Mesenchymal stem cell (in vitro differentiated cells and primary cell): ENCODE results near the gene ATCAY.
A peak's percentile ranks its signal among the peaks of the same experiment; 100 is the strongest.

Experiments used
- DNase-seq: peaks from one replicate; pipeline ENCODE4 v3.0.0-alpha.2; 2013
- H2AFZ ChIP-seq: one replicate; pipeline ENCODE4 v1.6.1; 2013; ENCODE audit warnings: low read depth, mild to moderate bottlenecking, control low read depth, inconsistent platforms, low read length, moderate library complexity
- H2AK5ac ChIP-seq: 2 replicates; pipeline ENCODE4 v1.6.1; 2013; ENCODE audit warnings: low read length, moderate library complexity, mild to moderate bottlenecking, inconsistent platforms; ENCODE audit not compliant: severe bottlenecking
- H2BK120ac ChIP-seq: one replicate; pipeline ENCODE4 v1.6.1; 2013; ENCODE audit warnings: low read depth, mild to moderate bottlenecking, inconsistent platforms, low read length, moderate library complexity
- H2BK12ac ChIP-seq, 2 experiments: one replicate each; pipeline ENCODE4 v1.6.1; 2013; ENCODE audit warnings: inconsistent platforms in 2 of 2, low read length in 2 of 2, mild to moderate bottlenecking in 2 of 2, moderate library complexity in 2 of 2, control low read depth in 1 of 2
- H2BK15ac ChIP-seq: one replicate; pipeline ENCODE4 v1.6.1; 2013; ENCODE audit warnings: mild to moderate bottlenecking, low read depth, inconsistent platforms; ENCODE audit not compliant: poor library complexity, severe bottlenecking
- H2BK5ac ChIP-seq: 2 replicates; pipeline ENCODE4 v1.6.1; 2013; ENCODE audit warnings: low read depth, mild to moderate bottlenecking, low read length, control low read depth, inconsistent platforms; ENCODE audit not compliant: poor library complexity, severe bottlenecking
- H3K14ac ChIP-seq, 2 experiments: one replicate each; pipeline ENCODE4 v1.6.1; 2013; ENCODE audit warnings: inconsistent platforms in 2 of 2, low read length in 2 of 2, control low read depth in 1 of 2, mild to moderate bottlenecking in 1 of 2, moderate library complexity in 1 of 2
- H3K18ac ChIP-seq, 2 experiments: one replicate each; pipeline ENCODE4 v1.6.1; 2013; ENCODE audit warnings: inconsistent platforms in 2 of 2, low read length in 2 of 2, control low read depth in 1 of 2, low read depth in 1 of 2, mild to moderate bottlenecking in 1 of 2
- H3K23ac ChIP-seq, 2 experiments: one replicate each; pipeline ENCODE4 v1.6.1; 2013; ENCODE audit warnings: inconsistent platforms in 2 of 2, low read length in 2 of 2, mild to moderate bottlenecking in 2 of 2, moderate library complexity in 2 of 2, control low read depth in 1 of 2
- H3K27ac ChIP-seq: 2 replicates; pipeline ENCODE4 v1.5.1; 2013; ENCODE audit warnings: mild to moderate bottlenecking, moderate library complexity, low read length, control low read depth, inconsistent platforms; ENCODE audit not compliant: poor library complexity, severe bottlenecking
- H3K27me3 ChIP-seq, 2 experiments: 2 replicates each; pipeline versions ENCODE4 v1.6.1 to v1.7.0; 2013; ENCODE audit warnings: low read length in 2 of 2, mild to moderate bottlenecking in 2 of 2, moderate library complexity in 2 of 2, control low read depth in 1 of 2, inconsistent platforms in 1 of 2; ENCODE audit not compliant: control insufficient read depth in 1 of 2, insufficient read depth in 1 of 2
- H3K36me3 ChIP-seq, 2 experiments: 2 replicates each; pipeline versions ENCODE4 v1.6.1 to v1.7.0; 2013; ENCODE audit warnings: low read length in 2 of 2, control low read depth in 1 of 2, inconsistent platforms in 1 of 2, low read depth in 1 of 2, mild to moderate bottlenecking in 1 of 2; ENCODE audit not compliant: insufficient read depth in 2 of 2, control insufficient read depth in 1 of 2
- H3K4ac ChIP-seq, 2 experiments: one replicate each; pipeline ENCODE4 v1.6.1; 2013; ENCODE audit warnings: inconsistent platforms in 2 of 2, low read length in 2 of 2, mild to moderate bottlenecking in 2 of 2, moderate library complexity in 2 of 2, control low read depth in 1 of 2, low read depth in 1 of 2
- H3K4me1 ChIP-seq: 2 replicates; pipeline ENCODE4 v1.6.1; 2013; ENCODE audit warnings: low read depth, low read length, control low read depth; ENCODE audit not compliant: control insufficient read depth, insufficient read depth
- H3K4me2 ChIP-seq: 2 replicates; pipeline ENCODE4 v1.6.1; 2013; ENCODE audit warnings: low read length, mild to moderate bottlenecking, inconsistent platforms; ENCODE audit not compliant: poor library complexity, severe bottlenecking
- H3K4me3 ChIP-seq, 2 experiments: 2 replicates each; pipeline versions ENCODE4 v1.5.1 to v1.7.0; 2013; ENCODE audit warnings: low read length in 2 of 2, mild to moderate bottlenecking in 2 of 2, control low read depth in 1 of 2, low read depth in 1 of 2; ENCODE audit not compliant: insufficient read depth in 1 of 2
- H3K79me1 ChIP-seq: replicated peaks from 2 replicates; pipeline ENCODE4 v1.6.1; 2013; ENCODE audit warnings: mild to moderate bottlenecking, control low read depth, low read length, inconsistent platforms; ENCODE audit not compliant: poor library complexity, severe bottlenecking
- H3K9ac ChIP-seq: 2 replicates; pipeline ENCODE4 v1.7.0; 2013; ENCODE audit warnings: mild to moderate bottlenecking, low read length, moderate library complexity
- H3K9me3 ChIP-seq: 2 replicates; pipeline ENCODE4 v1.7.0; 2013; ENCODE audit warnings: mild to moderate bottlenecking, low read length; ENCODE audit not compliant: control insufficient read depth
- H4K8ac ChIP-seq: one replicate; pipeline ENCODE4 v1.6.1; 2013; ENCODE audit warnings: inconsistent platforms, mild to moderate bottlenecking, low read length, moderate library complexity
- H4K91ac ChIP-seq: one replicate; pipeline ENCODE4 v1.6.1; 2013; ENCODE audit warnings: mild to moderate bottlenecking, low read length, inconsistent platforms
- WGBS: methylation state at CpG from one replicate; pipeline ENCODE4 v1.1.7; 2013; ENCODE audit warnings: mixed read lengths; 5-methylcytosine and 5-hydroxymethylcytosine counted together

ATCAY gene

DNA sequence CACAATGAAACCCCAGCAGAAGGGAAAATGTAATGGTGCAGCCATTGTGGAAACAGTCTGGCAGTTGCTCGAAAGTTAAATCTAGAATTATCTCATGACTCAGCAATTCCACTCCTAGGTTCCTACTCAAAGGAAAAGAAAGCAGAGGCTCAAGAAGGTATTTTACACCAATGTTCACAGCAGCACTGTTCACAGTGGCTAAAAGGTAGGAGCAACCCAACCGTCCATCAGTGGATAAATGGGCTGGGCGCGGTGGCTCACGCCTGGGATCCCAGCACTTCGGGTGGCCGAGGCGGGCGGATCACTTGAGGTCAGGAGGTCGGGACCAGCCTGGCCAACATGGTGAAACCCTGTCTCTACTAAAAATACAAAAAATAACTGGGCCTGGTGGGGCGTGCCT is 37.5 kb upstream of the ATCAY start:
- no peak overlapping the region for H4K8ac ChIP-seq
- 95% methylated on average over 10 of the region's 11 CpGs for WGBS
- H3K14ac ChIP-seq: no peak overlapping the region
- H2BK5ac ChIP-seq: no peak overlapping the region
- no peak for DNase-seq
- no peak overlapping the region for H3K9ac ChIP-seq
- no peak overlapping the region for H2BK12ac ChIP-seq
- H3K79me1 ChIP-seq: no peaks in the 10 kb centered on the region
- no peak overlapping the region for H2AFZ ChIP-seq
- H2BK120ac ChIP-seq: no peak overlapping the region
- H3K27ac ChIP-seq: no peak overlapping the region
- H2AK5ac ChIP-seq: no peak overlapping the region
- H3K23ac ChIP-seq: no peak overlapping the region
- peaks cover 6% of the 10 kb centered on the region for H3K4me1 ChIP-seq
- no peaks in the 10 kb centered on the region for H3K36me3 ChIP-seq
- no peak overlapping the region for H3K4me2 ChIP-seq
- no peak overlapping the region for H2BK15ac ChIP-seq
- H3K4ac ChIP-seq: no peak overlapping the region
- no peak overlapping the region for H3K18ac ChIP-seq
- H3K9me3 ChIP-seq: peaks cover 2% of the 10 kb centered on the region
- H3K27me3 ChIP-seq: peaks cover 15 to 76% of the 10 kb centered on the region in 2 experiments
- no peak overlapping the region for H4K91ac ChIP-seq
- H3K4me3 ChIP-seq: no peak overlapping the region

DNA sequence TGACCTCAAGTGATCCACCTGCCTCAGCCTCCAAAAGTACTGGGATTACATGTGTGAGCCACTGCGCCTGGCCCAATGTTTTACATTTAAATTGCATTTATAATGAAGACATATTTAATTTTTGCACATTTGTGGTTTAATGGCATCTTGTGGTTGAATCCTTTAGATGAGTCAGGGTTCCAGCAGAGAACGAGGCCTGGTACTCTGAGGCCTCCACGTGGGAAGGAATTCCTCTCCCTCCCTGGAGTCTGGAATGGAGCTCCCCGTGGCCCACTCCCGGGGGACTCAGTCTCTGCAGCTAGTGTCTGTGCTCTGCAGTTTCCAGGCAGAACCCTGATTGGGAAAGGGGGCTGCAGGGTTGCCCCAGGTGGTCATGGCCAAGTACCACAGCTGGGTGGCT is 35.9 kb upstream of the ATCAY start:
- Histone ChIP-seq H2BK12ac (no peak overlapping the region), H3K4me2 (no peak overlapping the region), H4K91ac (no peak overlapping the region), H3K27me3 (peaks cover 17 to 62% of the 10 kb centered on the region in 2 experiments), H2AFZ (no peak overlapping the region), H3K4me3 (no peak overlapping the region), H3K9me3 (peaks cover 2% of the 10 kb centered on the region), H2BK120ac (no peak overlapping the region), H4K8ac (no peak overlapping the region), H2BK15ac (peak overlapping the region; percentile 6), H2BK5ac (no peak overlapping the region), H3K14ac (no peak overlapping the region), H3K4me1 (peaks cover 6% of the 10 kb centered on the region), H3K23ac (no peak overlapping the region), H3K4ac (no peak overlapping the region), H3K18ac (no peak overlapping the region), H3K79me1 (no peaks in the 10 kb centered on the region), H3K27ac (no peak overlapping the region), H3K9ac (no peak overlapping the region), H3K36me3 (no peaks in the 10 kb centered on the region), H2AK5ac (no peak overlapping the region)
- DNase-seq: no peak
- WGBS: 53% methylated on average over 4 of the region's 5 CpGs

DNA sequence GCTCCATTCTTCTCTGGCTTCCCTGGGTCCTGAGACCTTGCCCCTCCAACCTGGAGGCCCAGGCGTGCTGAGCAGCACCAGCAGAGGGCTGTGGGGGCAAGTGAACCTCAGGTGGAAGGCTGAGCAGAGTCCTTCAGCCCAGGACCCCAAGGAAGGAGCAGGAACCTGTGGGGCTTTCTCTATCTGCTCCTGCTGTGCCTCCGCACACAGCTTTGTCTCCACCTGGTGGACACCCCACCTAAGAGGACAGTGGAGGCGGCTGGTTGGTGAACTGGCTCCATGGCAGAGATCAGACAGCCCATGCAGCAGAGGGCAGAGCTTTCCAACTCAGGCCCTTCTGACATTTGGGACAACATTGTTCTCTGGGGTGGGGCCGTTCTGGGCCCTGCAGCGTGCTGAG is 31.4 kb upstream of the ATCAY start:
- WGBS: 65% methylated on average over 5 of the region's 5 CpGs
- peaks cover 20 to 33% of the 10 kb centered on the region in 2 experiments for H3K27me3 ChIP-seq
- peaks cover 17% of the 10 kb centered on the region for H3K9me3 ChIP-seq
- no peak overlapping the region for H3K4me3 ChIP-seq
- no peak overlapping the region for H2AFZ ChIP-seq
- no peak overlapping the region for H3K4me2 ChIP-seq
- no peak overlapping the region for H2AK5ac ChIP-seq
- H3K79me1 ChIP-seq: no peaks in the 10 kb centered on the region
- no peak overlapping the region for H2BK12ac ChIP-seq
- H3K14ac ChIP-seq: no peak overlapping the region
- H3K18ac ChIP-seq: no peak overlapping the region
- no peak overlapping the region for H2BK15ac ChIP-seq
- no peak for DNase-seq
- no peak overlapping the region for H4K8ac ChIP-seq
- no peak overlapping the region for H2BK5ac ChIP-seq
- no peaks in the 10 kb centered on the region for H3K36me3 ChIP-seq
- H2BK120ac ChIP-seq: no peak overlapping the region
- peaks cover 18% of the 10 kb centered on the region for H3K4me1 ChIP-seq
- H3K9ac ChIP-seq: no peak overlapping the region
- no peak overlapping the region for H4K91ac ChIP-seq
- H3K23ac ChIP-seq: no peak overlapping the region
- H3K4ac ChIP-seq: no peak overlapping the region
- no peak overlapping the region for H3K27ac ChIP-seq

DNA sequence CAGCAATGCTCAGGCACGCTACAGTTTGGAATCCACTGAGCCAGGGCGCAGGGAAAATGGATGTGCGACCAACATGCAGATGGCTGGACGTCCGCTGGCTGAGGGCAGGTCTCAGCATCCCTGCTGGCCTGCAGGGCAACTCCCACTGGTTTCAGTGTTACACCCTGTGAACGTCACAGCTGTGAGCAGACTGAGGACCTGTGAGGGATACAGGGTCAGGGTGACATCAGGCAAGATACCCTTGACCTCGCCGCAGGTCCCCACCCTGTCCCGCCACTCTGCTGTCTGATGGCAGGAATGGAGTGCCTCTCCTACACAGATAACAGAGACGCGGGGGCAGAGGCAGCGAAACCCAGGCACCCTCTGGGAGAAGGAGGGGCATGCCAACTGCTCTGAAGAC is 30.7 kb upstream of the ATCAY start:
- H2BK5ac ChIP-seq: no peak overlapping the region
- no peak overlapping the region for H3K23ac ChIP-seq
- H3K18ac ChIP-seq: no peak overlapping the region
- H3K79me1 ChIP-seq: no peaks in the 10 kb centered on the region
- no peak for DNase-seq
- no peak overlapping the region for H2BK15ac ChIP-seq
- peaks cover 17 to 31% of the 10 kb centered on the region in 2 experiments for H3K27me3 ChIP-seq
- no peak overlapping the region for H2BK12ac ChIP-seq
- no peaks in the 10 kb centered on the region for H3K36me3 ChIP-seq
- peaks cover 17% of the 10 kb centered on the region for H3K9me3 ChIP-seq
- no peak overlapping the region for H3K27ac ChIP-seq
- no peak overlapping the region for H4K8ac ChIP-seq
- 87% methylated on average over 12 of the region's 12 CpGs for WGBS
- peaks cover 16% of the 10 kb centered on the region for H3K4me1 ChIP-seq
- no peak overlapping the region for H2AFZ ChIP-seq
- no peak overlapping the region for H4K91ac ChIP-seq
- H2AK5ac ChIP-seq: no peak overlapping the region
- no peak overlapping the region for H3K4me2 ChIP-seq
- no peak overlapping the region for H3K9ac ChIP-seq
- no peak overlapping the region for H3K14ac ChIP-seq
- no peak overlapping the region for H3K4ac ChIP-seq
- no peak overlapping the region for H3K4me3 ChIP-seq
- no peak overlapping the region for H2BK120ac ChIP-seq
